ENCODE measurements around the gene SORT1. TPM values are rescaled to one million over a fixed set of nuclear protein-coding genes. Genes with fewer than 3 reads are reported as not detected.
A peak's percentile ranks its signal among the peaks of the same experiment; 100 is the strongest.

Gene SORT1
- total RNA-seq, 1 experiment from 2014 or later = 13.3 TPM

GRCh38 chr1:109402025-109402424 lies 4.3 kb upstream of the SORT1 start:
- intact Hi-C loops (cut with micrococcal nuclease) = no loop called here
- H3K36me3 Mint-ChIP-seq (ENCODE audit: insufficient read depth, unreplicated experiment) = peaks cover 53% of the 10 kb centered on the region
- no TSS peak for BruUV-seq (replicated peaks)
- CTCF ChIA-PET = interaction anchor here (0.5 to 2.6 kb wide), 14 partner anchors 9 to 791 kb away, joined by 3 to 14 read pairs (median 3); no protein-coding TSS in a partner anchor
- no peak overlapping the region for H3K4me3 Mint-ChIP-seq (ENCODE audit: unreplicated experiment)
- POLR2A ChIA-PET = interaction anchor here (0.6 to 5.1 kb wide), 5 partner anchors 9 to 188 kb away, joined by 3 to 35 read pairs (median 5); partner anchors contain the start of gene SARS1
- no peak overlapping the region for H3K27ac Mint-ChIP-seq (ENCODE audit: low read depth, unreplicated experiment)
- DNase-seq (ENCODE audit: unreplicated experiment) = no peak
- H3K9me3 Mint-ChIP-seq (ENCODE audit: unreplicated experiment) = no peaks in the 10 kb centered on the region
- peaks cover 5% of the 10 kb centered on the region for H3K4me1 Mint-ChIP-seq (ENCODE audit: insufficient read depth, unreplicated experiment)
- H3K27me3 Mint-ChIP-seq (ENCODE audit: insufficient read depth, unreplicated experiment) = no peaks in the 10 kb centered on the region
- no peak for TF ChIP-seq CTCF (IDR thresholded peaks at IDR 0.05; ENCODE audit: unreplicated experiment)

DNA sequence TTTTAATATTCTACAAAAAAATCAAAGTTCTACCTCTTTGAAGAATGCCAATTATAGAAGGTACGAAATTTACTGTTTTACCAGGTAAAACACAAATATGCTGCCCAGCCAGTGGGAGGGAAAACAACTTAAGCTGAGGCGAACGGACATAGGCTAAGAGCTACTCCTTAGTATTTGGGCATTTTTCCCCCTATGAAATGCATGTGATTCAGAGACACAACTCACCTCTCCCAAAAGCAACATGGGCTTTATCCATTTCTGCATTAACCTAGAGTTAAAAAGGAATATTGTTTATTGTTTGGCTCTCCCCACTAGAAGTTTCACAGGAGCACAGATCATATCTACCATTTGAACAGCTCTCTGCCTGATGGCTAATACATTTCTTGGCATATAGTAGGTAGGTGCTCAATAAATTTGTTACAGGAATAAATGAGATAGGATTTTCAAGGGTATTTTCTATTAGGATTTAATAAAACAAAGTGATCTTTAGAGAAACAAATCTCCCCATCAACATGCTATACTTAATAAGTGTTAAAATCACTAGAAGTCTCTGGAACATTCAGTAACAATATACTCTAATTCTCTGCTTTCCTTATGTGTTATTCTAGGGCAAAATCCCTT lies 2.4 kb upstream of the SORT1 start:
- intact Hi-C loops (cut with micrococcal nuclease) = no loop called here
- Mint-ChIP-seq H3K27me3 (ENCODE audit: insufficient read depth, unreplicated experiment) (no peaks in the 10 kb centered on the region), H3K36me3 (ENCODE audit: insufficient read depth, unreplicated experiment) (peaks cover 41% of the 10 kb centered on the region), H3K27ac (ENCODE audit: low read depth, unreplicated experiment) (no peak overlapping the region), H3K9me3 (ENCODE audit: unreplicated experiment) (no peaks in the 10 kb centered on the region), H3K4me1 (ENCODE audit: insufficient read depth, unreplicated experiment) (peaks cover 10% of the 10 kb centered on the region), H3K4me3 (ENCODE audit: unreplicated experiment) (no peak overlapping the region)
- POLR2A ChIA-PET = interaction anchor here (0.6 to 5.1 kb wide), 12 partner anchors 10 to 309 kb away, joined by 3 to 35 read pairs (median 10); partner anchors contain the start of genes PSMA5, PSRC1 and SARS1
- no TSS peak for BruUV-seq (replicated peaks)
- CTCF ChIA-PET = interaction anchor here (0.7 to 6.5 kb wide), 29 partner anchors 9 to 313 kb away, joined by 3 to 102 read pairs (median 5); partner anchors contain the start of gene PSRC1
- TF ChIP-seq CTCF (IDR thresholded peaks at IDR 0.05; ENCODE audit: unreplicated experiment) = no peak
- DNase-seq (ENCODE audit: unreplicated experiment) = no peak

GRCh38 chr1:109399326-109399957 lies 1.7 kb upstream of the SORT1 start:
- intact Hi-C loops (cut with micrococcal nuclease) = loop anchor here (1.0 to 10.0 kb wide), 4 partner anchors 122 to 285 kb away; partner anchors contain the start of gene ELAPOR1
- Mint-ChIP-seq H3K27ac (ENCODE audit: low read depth, unreplicated experiment) (no peak overlapping the region), H3K27me3 (ENCODE audit: insufficient read depth, unreplicated experiment) (no peaks in the 10 kb centered on the region), H3K9me3 (ENCODE audit: unreplicated experiment) (no peaks in the 10 kb centered on the region), H3K4me1 (ENCODE audit: insufficient read depth, unreplicated experiment) (peaks cover 10% of the 10 kb centered on the region), H3K4me3 (ENCODE audit: unreplicated experiment) (peak overlapping the region; percentile 28), H3K36me3 (ENCODE audit: insufficient read depth, unreplicated experiment) (peaks cover 34% of the 10 kb centered on the region)
- ChIA-PET CTCF (interaction anchor here (0.6 to 6.5 kb wide), 43 partner anchors 7 to 313 kb away, joined by 3 to 102 read pairs (median 5); partner anchors contain the start of genes MYBPHL and PSRC1), POLR2A (interaction anchor here (0.6 to 5.1 kb wide), 17 partner anchors 9 to 308 kb away, joined by 3 to 35 read pairs (median 6); partner anchors contain the start of genes PSMA5, PSRC1 and SARS1)
- peak; percentile 56 for TF ChIP-seq CTCF (IDR thresholded peaks at IDR 0.05; ENCODE audit: unreplicated experiment)
- TSS peak; percentile 5 for BruUV-seq (replicated peaks)
- peak; percentile 70 for DNase-seq (ENCODE audit: unreplicated experiment)
